Measurements from ENCODE around the gene POU2F1. TPM values are rescaled to one million over a fixed set of nuclear protein-coding genes. Genes with fewer than 3 reads are reported as not detected.
"Not testable (repeated sequence)": the region's sequence is repeated elsewhere in the genome, so short reads cannot be mapped to it uniquely, and the experiment has no call there.

The POU2F1 gene
- total RNA-seq, 1 donor from 2014 or later, result 7.2 TPM

- H3K4me3 ChIP-seq (ENCODE audit: low read depth, low read length), result no peak overlapping the region
Observed at GRCh38 chr1:167305059-167305705, 84.5 kb downstream of the POU2F1 start.

GRCh38 chr1:167305706-167306277 is 85.1 kb downstream of the POU2F1 start:
- no peak for TF ChIP-seq CTCF (conservative IDR thresholded peaks at IDR 0.05; ENCODE audit: low read depth, low read length)
- no peak for DNase-seq (ENCODE audit: low read depth)
- H3K4me3 ChIP-seq (ENCODE audit: low read depth, low read length), result no peak overlapping the region

More at GRCh38 chr1:167305059-167305705, 84.5 kb downstream of the POU2F1 start:
- no peak for DNase-seq (ENCODE audit: low read depth)
- TF ChIP-seq CTCF (conservative IDR thresholded peaks at IDR 0.05; ENCODE audit: low read depth, low read length), result no peak

- TF ChIP-seq CTCF (conservative IDR thresholded peaks at IDR 0.05; ENCODE audit: low read depth, low read length), result no peak
- no peak overlapping the region for H3K4me3 ChIP-seq (ENCODE audit: low read depth, low read length)
- no peak for DNase-seq (ENCODE audit: low read depth)
Observed at GRCh38 chr1:167310732-167311131, 90.0 kb downstream of the POU2F1 start.

GRCh38 chr1:167312871-167313270 is 92.2 kb downstream of the POU2F1 start:
- no peak for DNase-seq (ENCODE audit: low read depth)
- TF ChIP-seq CTCF (conservative IDR thresholded peaks at IDR 0.05; ENCODE audit: low read depth, low read length), result no peak
- H3K4me3 ChIP-seq (ENCODE audit: low read depth, low read length), result no peak overlapping the region

- no peak for DNase-seq (ENCODE audit: low read depth)
- TF ChIP-seq CTCF (conservative IDR thresholded peaks at IDR 0.05; ENCODE audit: low read depth, low read length), result no peak
- H3K4me3 ChIP-seq (ENCODE audit: low read depth, low read length), result no peak overlapping the region
Observed at GRCh38 chr1:167314671-167315070, 94.0 kb downstream of the POU2F1 start.

GRCh38 chr1:167317463-167317862 is 96.8 kb downstream of the POU2F1 start:
- H3K4me3 ChIP-seq (ENCODE audit: low read depth, low read length), result no peak overlapping the region
- DNase-seq (ENCODE audit: low read depth), result no peak
- TF ChIP-seq CTCF (conservative IDR thresholded peaks at IDR 0.05; ENCODE audit: low read depth, low read length), result no peak

GRCh38 chr1:167319206-167319605 is 98.5 kb downstream of the POU2F1 start:
- DNase-seq (ENCODE audit: low read depth); H3K4me3 ChIP-seq (ENCODE audit: low read depth, low read length): not testable (repeated sequence)
